ENCODE data around the gene PKP3.

- TF ChIP-seq POLR2AphosphoS5 (IDR thresholded peaks at IDR 0.05; ENCODE audit: insufficient read depth in 1 of 2, low read depth in 1 of 2) (no peak), CTCF (IDR thresholded peaks at IDR 0.05) (no peak), POLR2A (IDR thresholded peaks at IDR 0.05) (no peak)
Observed at GRCh38 chr11:442611-443081, 48.6 kb downstream of the PKP3 start.

Data from vagina (tissue), 2 donors.